ENCODE data around the gene CASP2. TPM values are rescaled to one million over a fixed set of nuclear protein-coding genes. Genes with fewer than 3 reads are reported as not detected.

Gene CASP2
- total and polyA plus RNA-seq, 4 donors, result 3.4 to 11.3 (median 4.1) TPM

DNA sequence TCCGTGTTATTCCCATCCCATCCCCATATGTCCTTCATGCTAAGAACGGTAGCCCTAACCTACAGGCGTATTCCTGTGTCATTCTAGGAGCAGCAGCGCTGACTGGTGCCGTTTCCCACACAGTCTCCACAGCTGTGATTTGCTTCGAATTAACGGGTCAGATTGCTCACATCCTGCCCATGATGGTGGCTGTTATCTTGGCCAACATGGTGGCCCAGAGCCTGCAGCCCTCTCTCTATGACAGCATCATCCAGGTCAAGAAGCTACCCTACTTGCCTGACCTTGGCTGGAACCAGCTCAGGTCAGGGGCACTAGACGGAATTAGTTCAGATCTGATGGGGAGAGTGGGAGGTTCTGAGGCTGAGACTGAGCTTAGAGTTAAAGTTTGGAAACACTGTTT is 53.7 kb downstream of the CASP2 start:
- Histone ChIP-seq H3K36me3 (ENCODE audit: control insufficient read depth in 4 of 4, insufficient read depth in 3 of 4, low read depth in 1 of 4, low read length in 3 of 4) (no peaks in the 10 kb centered on the region), H3K4me1 (ENCODE audit: control insufficient read depth in 4 of 4, insufficient read depth in 4 of 4, low read length in 3 of 4) (no peaks in the 10 kb centered on the region), H3K9ac (ENCODE audit: low read depth in 1 of 2, low read length in 2 of 2) (no peak overlapping the region), H3K27ac (ENCODE audit: low read depth in 1 of 2, low read length in 2 of 2) (no peak overlapping the region), H3K27me3 (ENCODE audit: control insufficient read depth in 4 of 4, insufficient read depth in 4 of 4, low read length in 3 of 4) (no peaks in the 10 kb centered on the region), H3K9me3 (ENCODE audit: control insufficient read depth in 4 of 4, low read length in 3 of 4) (no peaks in the 10 kb centered on the region), H3K4me3 (ENCODE audit: low read depth in 1 of 3, low read length in 3 of 3) (no peak overlapping the region)
- no peak for TF ChIP-seq FOXA2 (IDR thresholded peaks at IDR 0.05)
- TF ChIP-seq JUND (IDR thresholded peaks at IDR 0.05), result no peak
- DNase-seq (ENCODE audit: low spot score), result no peak
- 95% methylated on average over 8 of the region's 8 CpGs for WGBS

DNA sequence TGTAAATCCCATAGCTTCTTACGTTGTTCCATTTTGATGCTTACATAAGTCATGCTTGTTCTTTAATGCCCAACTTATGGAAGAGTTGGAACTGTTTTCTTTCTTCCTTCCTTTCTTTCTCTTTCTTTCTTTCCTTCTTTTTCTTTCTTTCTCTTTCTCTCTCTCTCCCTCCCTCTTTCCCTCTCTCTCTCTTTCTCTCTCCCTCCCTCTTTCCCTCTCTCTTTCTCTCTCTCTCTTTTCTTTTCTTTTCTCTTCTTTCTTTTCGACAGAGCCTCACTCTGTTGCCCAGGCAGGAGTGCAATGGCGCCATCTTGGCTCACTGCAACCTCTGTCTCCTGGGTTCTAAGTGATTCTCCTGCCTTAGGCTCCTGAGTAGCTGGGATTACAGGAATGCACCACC is 55.4 kb downstream of the CASP2 start:
- Histone ChIP-seq H3K27me3 (ENCODE audit: control insufficient read depth in 4 of 4, insufficient read depth in 4 of 4, low read length in 3 of 4) (no peaks in the 10 kb centered on the region), H3K36me3 (ENCODE audit: control insufficient read depth in 4 of 4, insufficient read depth in 3 of 4, low read depth in 1 of 4, low read length in 3 of 4) (no peaks in the 10 kb centered on the region), H3K4me3 (ENCODE audit: low read depth in 1 of 3, low read length in 3 of 3) (no peak overlapping the region), H3K27ac (ENCODE audit: low read depth in 1 of 2, low read length in 2 of 2) (no peak overlapping the region), H3K9me3 (ENCODE audit: control insufficient read depth in 4 of 4, low read length in 3 of 4) (no peaks in the 10 kb centered on the region), H3K4me1 (ENCODE audit: control insufficient read depth in 4 of 4, insufficient read depth in 4 of 4, low read length in 3 of 4) (no peaks in the 10 kb centered on the region), H3K9ac (ENCODE audit: low read depth in 1 of 2, low read length in 2 of 2) (no peak overlapping the region)
- 95% methylated on average over 3 of the region's 3 CpGs for WGBS
- DNase-seq (ENCODE audit: low spot score), result no peak
- TF ChIP-seq EGR1 (IDR thresholded peaks at IDR 0.05; ENCODE audit: low read depth in 2 of 2) (no peak), YY1 (IDR thresholded peaks at IDR 0.05) (no peak), FOXA2 (IDR thresholded peaks at IDR 0.05) (no peak), JUND (IDR thresholded peaks at IDR 0.05) (no peak), RAD21 (IDR thresholded peaks at IDR 0.05) (no peak), TAF1 (conservative IDR thresholded peaks at IDR 0.05) (no peak), RXRA (IDR thresholded peaks at IDR 0.05) (no peak), GABPA (IDR thresholded peaks at IDR 0.05 in 1 of 2, conservative IDR thresholded peaks at IDR 0.05 in 1 of 2) (no peak), SP1 (IDR thresholded peaks at IDR 0.05) (no peak), FOXA1 (IDR thresholded peaks at IDR 0.05) (no peak), NR2F2 (IDR thresholded peaks at IDR 0.05) (no peak)
- TF ChIP-seq, protein P1, sequence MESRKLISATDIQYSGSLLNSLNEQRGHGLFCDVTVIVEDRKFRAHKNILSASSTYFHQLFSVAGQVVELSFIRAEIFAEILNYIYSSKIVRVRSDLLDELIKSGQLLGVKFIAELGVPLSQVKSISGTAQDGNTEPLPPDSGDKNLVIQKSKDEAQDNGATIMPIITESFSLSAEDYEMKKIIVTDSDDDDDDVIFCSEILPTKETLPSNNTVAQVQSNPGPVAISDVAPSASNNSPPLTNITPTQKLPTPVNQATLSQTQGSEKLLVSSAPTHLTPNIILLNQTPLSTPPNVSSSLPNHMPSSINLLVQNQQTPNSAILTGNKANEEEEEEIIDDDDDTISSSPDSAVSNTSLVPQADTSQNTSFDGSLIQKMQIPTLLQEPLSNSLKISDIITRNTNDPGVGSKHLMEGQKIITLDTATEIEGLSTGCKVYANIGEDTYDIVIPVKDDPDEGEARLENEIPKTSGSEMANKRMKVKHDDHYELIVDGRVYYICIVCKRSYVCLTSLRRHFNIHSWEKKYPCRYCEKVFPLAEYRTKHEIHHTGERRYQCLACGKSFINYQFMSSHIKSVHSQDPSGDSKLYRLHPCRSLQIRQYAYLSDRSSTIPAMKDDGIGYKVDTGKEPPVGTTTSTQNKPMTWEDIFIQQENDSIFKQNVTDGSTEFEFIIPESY (IDR thresholded peaks at IDR 0.05), result no peak
- TF ChIP-seq, protein P2, sequence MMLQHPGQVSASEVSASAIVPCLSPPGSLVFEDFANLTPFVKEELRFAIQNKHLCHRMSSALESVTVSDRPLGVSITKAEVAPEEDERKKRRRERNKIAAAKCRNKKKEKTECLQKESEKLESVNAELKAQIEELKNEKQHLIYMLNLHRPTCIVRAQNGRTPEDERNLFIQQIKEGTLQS (IDR thresholded peaks at IDR 0.05), result no peak

DNA sequence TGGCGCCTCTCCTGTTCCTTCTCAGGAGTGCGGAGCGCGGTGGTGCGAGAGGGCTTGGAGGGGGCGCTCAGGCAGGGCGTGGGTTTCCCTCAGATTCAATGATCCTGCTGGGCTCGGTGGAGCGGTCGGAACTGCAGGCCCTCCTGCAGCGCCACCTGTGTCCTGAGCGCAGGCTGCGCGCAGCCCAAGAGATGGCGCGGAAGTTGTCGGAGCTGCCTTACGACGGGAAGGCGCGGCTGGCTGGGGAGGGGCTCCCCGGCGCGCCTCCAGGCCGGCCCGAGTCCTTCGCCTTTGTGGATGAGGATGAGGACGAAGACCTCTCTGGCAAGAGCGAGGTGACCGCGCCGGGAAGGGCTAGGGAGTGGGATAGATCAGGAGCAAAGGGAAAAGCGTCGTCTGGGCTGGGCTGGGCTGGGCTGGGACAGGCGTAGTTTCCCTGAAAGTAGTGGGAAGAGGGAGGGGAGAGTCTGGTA is 57.3 kb downstream of the CASP2 start:
- H3K27me3 ChIP-seq (ENCODE audit: control insufficient read depth in 4 of 4, insufficient read depth in 4 of 4, low read length in 3 of 4), result no peaks in the 10 kb centered on the region
- H3K27ac ChIP-seq (ENCODE audit: low read depth in 1 of 2, low read length in 2 of 2), result no peak overlapping the region
- no peak for DNase-seq (ENCODE audit: low spot score)
- no peaks in the 10 kb centered on the region for H3K36me3 ChIP-seq (ENCODE audit: control insufficient read depth in 4 of 4, insufficient read depth in 3 of 4, low read depth in 1 of 4, low read length in 3 of 4)
- peak overlapping the region in 1 of 3 donors; percentile 10 for H3K4me3 ChIP-seq (ENCODE audit: low read depth in 1 of 3, low read length in 3 of 3)
- no peaks in the 10 kb centered on the region for H3K9me3 ChIP-seq (ENCODE audit: control insufficient read depth in 4 of 4, low read length in 3 of 4)
- H3K9ac ChIP-seq (ENCODE audit: low read depth in 1 of 2, low read length in 2 of 2), result no peak overlapping the region
- 20% methylated on average over 35 of the region's 35 CpGs for WGBS
- H3K4me1 ChIP-seq (ENCODE audit: control insufficient read depth in 4 of 4, insufficient read depth in 4 of 4, low read length in 3 of 4), result no peaks in the 10 kb centered on the region
- TF ChIP-seq JUND (IDR thresholded peaks at IDR 0.05), result no peak
- no peak for TF ChIP-seq FOXA2 (IDR thresholded peaks at IDR 0.05)
- no peak for TF ChIP-seq RXRA (IDR thresholded peaks at IDR 0.05)
- no peak for TF ChIP-seq FOXA1 (IDR thresholded peaks at IDR 0.05)
- TF ChIP-seq, protein P3, sequence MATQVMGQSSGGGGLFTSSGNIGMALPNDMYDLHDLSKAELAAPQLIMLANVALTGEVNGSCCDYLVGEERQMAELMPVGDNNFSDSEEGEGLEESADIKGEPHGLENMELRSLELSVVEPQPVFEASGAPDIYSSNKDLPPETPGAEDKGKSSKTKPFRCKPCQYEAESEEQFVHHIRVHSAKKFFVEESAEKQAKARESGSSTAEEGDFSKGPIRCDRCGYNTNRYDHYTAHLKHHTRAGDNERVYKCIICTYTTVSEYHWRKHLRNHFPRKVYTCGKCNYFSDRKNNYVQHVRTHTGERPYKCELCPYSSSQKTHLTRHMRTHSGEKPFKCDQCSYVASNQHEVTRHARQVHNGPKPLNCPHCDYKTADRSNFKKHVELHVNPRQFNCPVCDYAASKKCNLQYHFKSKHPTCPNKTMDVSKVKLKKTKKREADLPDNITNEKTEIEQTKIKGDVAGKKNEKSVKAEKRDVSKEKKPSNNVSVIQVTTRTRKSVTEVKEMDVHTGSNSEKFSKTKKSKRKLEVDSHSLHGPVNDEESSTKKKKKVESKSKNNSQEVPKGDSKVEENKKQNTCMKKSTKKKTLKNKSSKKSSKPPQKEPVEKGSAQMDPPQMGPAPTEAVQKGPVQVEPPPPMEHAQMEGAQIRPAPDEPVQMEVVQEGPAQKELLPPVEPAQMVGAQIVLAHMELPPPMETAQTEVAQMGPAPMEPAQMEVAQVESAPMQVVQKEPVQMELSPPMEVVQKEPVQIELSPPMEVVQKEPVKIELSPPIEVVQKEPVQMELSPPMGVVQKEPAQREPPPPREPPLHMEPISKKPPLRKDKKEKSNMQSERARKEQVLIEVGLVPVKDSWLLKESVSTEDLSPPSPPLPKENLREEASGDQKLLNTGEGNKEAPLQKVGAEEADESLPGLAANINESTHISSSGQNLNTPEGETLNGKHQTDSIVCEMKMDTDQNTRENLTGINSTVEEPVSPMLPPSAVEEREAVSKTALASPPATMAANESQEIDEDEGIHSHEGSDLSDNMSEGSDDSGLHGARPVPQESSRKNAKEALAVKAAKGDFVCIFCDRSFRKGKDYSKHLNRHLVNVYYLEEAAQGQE (IDR thresholded peaks at IDR 0.05), result no peak
- TF ChIP-seq RAD21 (IDR thresholded peaks at IDR 0.05), result peak; percentile 31 to 61

Measured in liver (tissue), 9 donors.